Measurements from ENCODE around the gene EPHA8. TPM values are rescaled to one million over a fixed set of nuclear protein-coding genes. Genes with fewer than 3 reads are reported as not detected.

EPHA8 gene
- total and polyA plus RNA-seq, 2 donors (not counting 1 experiment from before 2014, with no cell fraction given), result not detected

DNA sequence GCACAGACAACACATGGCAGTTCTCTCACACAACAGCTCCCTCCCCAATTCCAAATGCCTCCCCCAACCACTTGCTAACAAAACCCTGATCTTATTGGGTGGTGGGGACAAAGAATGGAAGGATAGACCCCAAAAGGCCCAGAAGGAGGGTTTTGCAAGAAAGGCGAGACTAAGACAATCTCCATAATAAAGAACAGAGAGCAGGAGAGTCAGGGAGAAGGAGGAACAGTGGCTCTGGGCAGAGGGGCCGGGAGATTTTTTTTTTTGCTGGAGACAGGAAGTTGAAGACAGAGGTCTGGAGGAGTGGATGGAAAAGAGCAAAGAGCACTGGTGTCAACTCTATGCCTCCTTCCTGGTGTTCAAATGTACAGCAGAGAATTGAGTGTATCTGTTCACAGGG lies 66.6 kb downstream of the EPHA8 start:
- H3K4me3 Mint-ChIP-seq, result no peak overlapping the region
- Histone ChIP-seq H3K4me3 (ENCODE audit: control extremely low read depth in 1 of 5, extremely low read depth in 1 of 5, insufficient read depth in 1 of 5, low read depth in 2 of 5, low read length in 4 of 5) (no peak overlapping the region), H3K4me2 (replicated peaks; ENCODE audit: low read depth, low read length, poor library complexity, severe bottlenecking) (no peak overlapping the region), H3K79me2 (ENCODE audit: control insufficient read depth, insufficient read depth, low read length) (no peaks in the 10 kb centered on the region), H3K36me3 (replicated peaks in 1 of 2; ENCODE audit: control extremely low read depth in 1 of 2, control insufficient read depth in 1 of 2, extremely low read depth in 1 of 2, insufficient read depth in 2 of 2, low read length in 1 of 2) (no peaks in the 10 kb centered on the region), H3K27me3 (replicated peaks in 1 of 4; ENCODE audit: control extremely low read depth in 1 of 4, control insufficient read depth in 3 of 4, insufficient read depth in 4 of 4, low read length in 3 of 4) (peaks cover 0 to 9% (median 2%) of the 10 kb centered on the region in 4 experiments), H3K9ac (ENCODE audit: low read length) (no peak overlapping the region), H3K9me3 (ENCODE audit: control extremely low read depth in 1 of 3, control insufficient read depth in 2 of 3, insufficient read depth in 1 of 3, low read length in 2 of 3) (peaks cover 0 to 5% (median 0%) of the 10 kb centered on the region in 3 donors), H3K4me1 (ENCODE audit: control insufficient read depth in 2 of 2, insufficient read depth in 2 of 2, low read length in 2 of 2) (no peaks in the 10 kb centered on the region), H2AFZ (ENCODE audit: insufficient read depth, low read depth, low read length, poor library complexity, severe bottlenecking) (no peak overlapping the region), H4K20me1 (ENCODE audit: control insufficient read depth, insufficient read depth, low read length, poor library complexity, severe bottlenecking) (no peaks in the 10 kb centered on the region), H3K27ac (ENCODE audit: low read length in 2 of 2) (no peak overlapping the region)
- no peak for TF ChIP-seq EZH2 (IDR thresholded peaks at IDR 0.05; ENCODE audit: borderline replicate concordance, insufficient read depth, low read depth, low read length, poor library complexity, severe bottlenecking)
- TF ChIP-seq, protein P1, sequence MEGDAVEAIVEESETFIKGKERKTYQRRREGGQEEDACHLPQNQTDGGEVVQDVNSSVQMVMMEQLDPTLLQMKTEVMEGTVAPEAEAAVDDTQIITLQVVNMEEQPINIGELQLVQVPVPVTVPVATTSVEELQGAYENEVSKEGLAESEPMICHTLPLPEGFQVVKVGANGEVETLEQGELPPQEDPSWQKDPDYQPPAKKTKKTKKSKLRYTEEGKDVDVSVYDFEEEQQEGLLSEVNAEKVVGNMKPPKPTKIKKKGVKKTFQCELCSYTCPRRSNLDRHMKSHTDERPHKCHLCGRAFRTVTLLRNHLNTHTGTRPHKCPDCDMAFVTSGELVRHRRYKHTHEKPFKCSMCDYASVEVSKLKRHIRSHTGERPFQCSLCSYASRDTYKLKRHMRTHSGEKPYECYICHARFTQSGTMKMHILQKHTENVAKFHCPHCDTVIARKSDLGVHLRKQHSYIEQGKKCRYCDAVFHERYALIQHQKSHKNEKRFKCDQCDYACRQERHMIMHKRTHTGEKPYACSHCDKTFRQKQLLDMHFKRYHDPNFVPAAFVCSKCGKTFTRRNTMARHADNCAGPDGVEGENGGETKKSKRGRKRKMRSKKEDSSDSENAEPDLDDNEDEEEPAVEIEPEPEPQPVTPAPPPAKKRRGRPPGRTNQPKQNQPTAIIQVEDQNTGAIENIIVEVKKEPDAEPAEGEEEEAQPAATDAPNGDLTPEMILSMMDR (IDR thresholded peaks at IDR 0.05), result no peak
- 20% methylated on average over 1 of the region's 2 CpGs for WGBS (ENCODE audit: insufficient coverage)
- no peaks in the 10 kb centered on the region for H3K4me1 Mint-ChIP-seq
- CTCF ChIA-PET, result no interaction called here
- peaks cover 45% of the 10 kb centered on the region for H3K27me3 Mint-ChIP-seq
- no peak overlapping the region for H3K27ac Mint-ChIP-seq
- no peaks in the 10 kb centered on the region for H3K9me3 Mint-ChIP-seq (ENCODE audit: insufficient read depth)
- ATAC-seq (ENCODE audit: low read depth) (no peak), DNase-seq (no peak)
- POLR2A ChIA-PET, result no interaction called here
- intact Hi-C loops (cut with micrococcal nuclease), result no loop called here

DNA sequence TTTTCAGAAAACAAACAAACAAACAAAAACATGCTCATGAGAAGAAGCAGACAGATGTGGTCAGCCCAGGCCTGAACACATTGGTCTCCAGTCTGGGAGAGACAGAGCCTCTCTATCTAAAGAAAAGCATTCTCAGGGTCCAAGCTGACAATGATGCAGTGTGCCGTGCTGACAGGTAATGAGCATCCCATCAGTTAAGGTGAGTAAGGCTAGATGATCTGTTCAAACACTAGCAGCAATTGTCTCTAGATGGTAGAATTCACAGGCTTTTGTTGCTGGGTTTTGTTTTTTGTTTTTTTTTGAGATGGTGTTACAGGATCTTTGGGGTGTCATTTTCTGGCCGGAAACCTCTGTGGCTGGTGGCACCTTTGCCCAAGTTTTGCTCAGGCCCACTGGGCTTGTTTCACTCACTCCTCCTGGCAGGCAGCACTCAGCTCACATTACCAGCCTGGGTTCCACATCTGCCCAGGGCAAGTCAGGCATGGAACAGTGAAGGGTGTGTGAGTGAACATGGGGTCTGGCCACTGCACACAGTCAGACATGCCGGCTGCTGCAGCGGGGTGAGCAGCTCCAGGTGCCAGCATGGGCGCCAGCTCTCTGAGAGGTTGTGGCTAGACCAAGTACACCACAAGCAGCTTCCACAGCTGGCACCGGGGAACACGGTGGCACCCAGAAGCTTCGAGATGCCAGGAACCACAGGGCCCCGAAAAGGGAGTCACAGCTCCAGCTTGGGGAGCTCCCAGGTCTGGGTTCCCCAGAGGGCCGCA lies 70.6 kb downstream of the EPHA8 start:
- H3K4me1 Mint-ChIP-seq, result no peaks in the 10 kb centered on the region
- no peak overlapping the region for H3K4me3 ChIP-seq (ENCODE audit: control extremely low read depth in 1 of 5, extremely low read depth in 1 of 5, insufficient read depth in 1 of 5, low read depth in 2 of 5, low read length in 4 of 5)
- H3K79me2 ChIP-seq (ENCODE audit: control insufficient read depth, insufficient read depth, low read length), result no peaks in the 10 kb centered on the region
- H3K27me3 Mint-ChIP-seq, result peaks cover 32% of the 10 kb centered on the region
- H4K20me1 ChIP-seq (ENCODE audit: control insufficient read depth, insufficient read depth, low read length, poor library complexity, severe bottlenecking), result no peaks in the 10 kb centered on the region
- H3K9me3 ChIP-seq (ENCODE audit: control extremely low read depth in 1 of 3, control insufficient read depth in 2 of 3, insufficient read depth in 1 of 3, low read length in 2 of 3), result peaks cover 0 to 15% (median 0%) of the 10 kb centered on the region in 3 donors
- H3K4me1 ChIP-seq (ENCODE audit: control insufficient read depth in 2 of 2, insufficient read depth in 2 of 2, low read length in 2 of 2), result no peaks in the 10 kb centered on the region
- H3K4me2 ChIP-seq (replicated peaks; ENCODE audit: low read depth, low read length, poor library complexity, severe bottlenecking), result no peak overlapping the region
- intact Hi-C loops (cut with micrococcal nuclease), result no loop called here
- no peak overlapping the region for H3K9ac ChIP-seq (ENCODE audit: low read length)
- no peak overlapping the region for H3K27ac ChIP-seq (ENCODE audit: low read length in 2 of 2)
- H2AFZ ChIP-seq (ENCODE audit: insufficient read depth, low read depth, low read length, poor library complexity, severe bottlenecking), result no peak overlapping the region
- no peak for TF ChIP-seq EZH2 (IDR thresholded peaks at IDR 0.05; ENCODE audit: borderline replicate concordance, insufficient read depth, low read depth, low read length, poor library complexity, severe bottlenecking)
- TF ChIP-seq, protein P1 (IDR thresholded peaks at IDR 0.05), result no peak
- WGBS (ENCODE audit: insufficient coverage), result 80% methylated on average over 9 of the region's 10 CpGs
- no peak overlapping the region for H3K27ac Mint-ChIP-seq
- no peak for ATAC-seq (ENCODE audit: low read depth)
- no peaks in the 10 kb centered on the region for H3K9me3 Mint-ChIP-seq (ENCODE audit: insufficient read depth)
- ChIA-PET POLR2A (no interaction called here), CTCF (interaction anchor here (0.7 to 1.2 kb wide), 3 partner anchors 8 to 215 kb away, joined by 3 read pairs; no protein-coding TSS in a partner anchor)
- no peak for DNase-seq
- peaks cover 0 to 7% (median 0%) of the 10 kb centered on the region in 4 experiments for H3K27me3 ChIP-seq (replicated peaks in 1 of 4; ENCODE audit: control extremely low read depth in 1 of 4, control insufficient read depth in 3 of 4, insufficient read depth in 4 of 4, low read length in 3 of 4)
- no peak overlapping the region for H3K4me3 Mint-ChIP-seq
- H3K36me3 ChIP-seq (replicated peaks in 1 of 2; ENCODE audit: control extremely low read depth in 1 of 2, control insufficient read depth in 1 of 2, extremely low read depth in 1 of 2, insufficient read depth in 2 of 2, low read length in 1 of 2), result no peaks in the 10 kb centered on the region
